CD4-positive, alpha-beta T cell treated with Interleukin-17A for 1 hour (primary cell): ENCODE measurements around the gene CAMTA1.

ENCODE experiments used
- DNase-seq: peaks from one replicate; pipeline ENCODE4 v3.0.0-alpha.2; 2020

CAMTA1 gene

DNA sequence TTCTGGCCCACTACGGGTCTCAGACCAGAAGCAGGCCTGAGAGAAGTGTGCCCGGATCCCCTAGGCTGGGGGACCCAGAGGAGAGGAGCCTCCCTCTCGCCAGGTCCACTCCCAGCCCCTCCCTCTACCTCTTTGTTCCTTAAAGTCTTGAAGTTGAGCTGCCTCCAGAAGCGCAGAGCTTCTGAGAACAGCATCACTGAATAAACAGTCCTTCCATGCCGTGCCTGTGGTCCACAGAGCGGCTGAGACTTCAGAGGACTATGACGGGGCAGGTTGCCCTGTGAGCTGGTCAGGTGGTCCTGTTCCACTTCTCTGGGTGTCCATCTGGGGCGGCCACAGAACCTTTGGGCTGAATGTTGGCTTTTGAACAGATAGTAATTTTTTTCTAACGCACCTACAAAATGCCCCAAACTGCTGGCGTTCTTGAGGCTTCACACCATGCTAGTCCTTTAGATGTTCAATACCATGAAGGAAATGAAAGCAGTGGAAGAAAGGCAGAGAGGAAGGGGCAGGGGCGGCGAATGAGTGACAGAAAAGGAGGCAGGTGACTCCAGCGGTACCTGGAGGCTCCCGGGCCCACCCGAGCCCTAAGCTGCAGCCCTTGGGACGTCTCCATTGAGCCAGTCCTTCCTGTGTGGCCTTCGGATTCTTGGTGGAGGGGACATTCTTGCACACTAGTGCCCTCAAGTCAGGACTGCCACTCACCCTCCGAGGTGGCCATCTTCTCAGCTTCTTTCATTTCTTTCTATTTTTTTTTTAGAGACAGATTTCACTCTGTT lies 746.5 kb downstream of the CAMTA1 start:
- no peak for DNase-seq

DNA sequence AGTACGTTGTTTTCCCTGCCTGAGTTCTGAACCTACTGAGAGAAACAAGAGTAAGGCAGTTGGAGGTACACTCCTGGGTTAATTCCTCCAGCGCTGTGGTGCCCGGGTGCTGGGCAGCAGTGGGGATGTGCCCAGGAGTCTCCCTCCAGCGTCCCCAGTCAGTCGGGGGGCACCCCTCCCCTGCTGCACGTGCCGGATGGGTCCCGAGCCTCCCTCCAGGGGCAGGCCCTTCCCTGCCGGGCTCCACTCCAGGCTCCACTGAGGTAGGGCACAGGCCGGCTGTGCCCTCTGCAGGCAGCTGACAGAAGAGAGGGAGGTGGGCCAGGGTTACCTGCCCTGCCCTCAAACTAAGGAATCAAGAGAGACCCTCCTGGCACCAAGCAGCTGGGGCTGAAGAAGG lies 747.8 kb downstream of the CAMTA1 start:
- no peak for DNase-seq

DNA sequence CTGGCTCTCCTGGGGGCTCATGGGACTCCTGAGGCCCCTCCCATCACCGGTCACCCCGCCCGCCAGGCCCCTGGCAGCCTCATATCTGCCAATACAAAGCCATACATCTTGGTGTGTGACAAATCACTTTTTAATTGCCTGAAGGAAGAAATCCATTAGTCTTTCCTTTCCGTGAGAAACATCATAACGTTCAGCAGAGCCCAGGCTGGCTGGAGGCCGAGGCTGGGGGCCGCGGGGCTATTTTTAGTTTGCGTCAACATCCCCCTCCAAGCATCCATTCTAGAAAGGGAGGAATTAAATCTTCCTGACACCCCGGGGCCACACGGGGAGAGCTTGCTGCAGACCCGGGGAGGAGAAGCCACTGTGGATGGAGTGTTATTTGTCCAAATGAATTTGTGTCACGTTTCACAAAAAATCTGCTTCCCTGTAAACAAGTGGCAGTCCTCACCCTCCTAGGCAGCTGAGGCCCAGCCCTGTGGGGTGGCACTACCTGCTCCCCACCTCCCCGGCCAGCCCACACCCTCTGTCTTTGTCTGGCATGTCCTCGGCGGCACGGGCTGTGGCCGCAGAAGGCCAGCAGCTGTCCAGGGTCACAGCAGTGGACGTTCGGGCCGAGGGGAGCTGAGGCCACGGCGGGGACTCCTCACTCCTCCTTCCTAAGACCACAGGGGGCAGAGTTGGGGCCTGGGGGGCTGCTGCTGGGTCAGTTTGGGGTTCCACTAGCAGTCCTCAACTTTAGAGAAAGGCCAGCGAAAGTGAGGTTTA lies 749.0 kb downstream of the CAMTA1 start:
- no peak for DNase-seq

DNA sequence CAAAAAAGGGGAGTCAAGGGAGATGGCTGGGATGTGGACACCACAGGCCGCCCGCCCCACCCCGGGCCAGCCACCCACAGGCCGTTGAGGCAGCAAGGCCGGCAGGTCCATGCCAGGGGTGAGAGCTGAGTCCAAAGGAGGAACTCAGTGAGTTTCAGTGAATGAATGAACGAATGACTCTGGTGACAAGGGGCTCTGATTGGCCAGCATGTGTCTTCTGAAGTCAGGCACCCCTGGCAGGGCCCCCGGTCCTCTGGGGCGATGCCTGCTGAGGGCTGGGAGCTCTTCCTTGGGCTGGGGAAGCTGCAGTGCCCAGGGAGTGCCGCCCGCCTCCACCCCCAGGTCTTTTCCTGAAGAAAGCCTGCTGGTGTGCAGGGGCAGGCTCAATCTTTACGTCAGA lies 749.8 kb downstream of the CAMTA1 start:
- DNase-seq, result no peak

DNA sequence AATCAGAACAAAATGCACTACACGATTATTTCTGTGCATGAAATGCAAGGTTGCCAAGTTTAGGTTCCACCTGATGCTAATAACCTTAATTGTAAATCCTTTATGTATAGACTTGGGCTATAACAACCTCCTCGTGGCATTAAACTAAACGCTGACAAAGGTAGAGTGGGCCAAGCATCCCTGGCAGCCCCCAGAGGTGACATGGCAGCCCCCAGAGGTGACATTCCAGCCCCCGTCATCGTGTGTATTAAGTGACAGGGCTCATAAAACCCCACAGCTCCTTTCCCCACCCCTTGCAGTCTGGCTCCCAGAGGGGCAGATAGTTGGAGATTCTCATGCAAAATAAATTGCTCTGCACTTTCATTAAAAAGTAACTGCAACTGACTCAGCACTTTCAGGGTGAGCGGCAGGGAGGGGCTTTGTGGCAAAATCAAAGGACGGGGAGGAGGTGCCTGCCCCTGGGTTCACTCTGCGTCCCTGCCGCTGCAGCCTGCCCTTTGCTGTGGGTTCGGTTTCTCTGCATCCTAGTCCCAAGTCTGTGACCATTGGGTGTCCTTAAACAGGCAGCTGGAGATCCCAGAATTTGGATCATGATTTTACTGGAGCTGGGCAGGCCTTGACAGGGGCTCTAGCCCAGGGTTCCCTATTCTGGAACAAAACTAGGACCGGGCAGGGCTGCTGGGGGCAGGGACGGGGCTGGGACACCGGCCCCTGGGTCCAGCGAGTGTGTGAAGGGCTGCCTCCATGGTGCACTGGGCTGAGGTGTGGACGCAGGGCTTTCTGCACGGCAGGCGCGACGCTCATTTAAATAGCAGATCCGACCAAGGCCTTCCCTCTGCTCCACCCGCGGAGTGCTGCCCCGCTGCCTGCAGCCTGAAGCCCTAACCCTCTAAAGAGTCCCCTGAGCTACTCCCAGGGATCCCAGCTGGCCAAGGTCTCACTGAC lies 751.0 kb downstream of the CAMTA1 start:
- DNase-seq, result no peak

DNA sequence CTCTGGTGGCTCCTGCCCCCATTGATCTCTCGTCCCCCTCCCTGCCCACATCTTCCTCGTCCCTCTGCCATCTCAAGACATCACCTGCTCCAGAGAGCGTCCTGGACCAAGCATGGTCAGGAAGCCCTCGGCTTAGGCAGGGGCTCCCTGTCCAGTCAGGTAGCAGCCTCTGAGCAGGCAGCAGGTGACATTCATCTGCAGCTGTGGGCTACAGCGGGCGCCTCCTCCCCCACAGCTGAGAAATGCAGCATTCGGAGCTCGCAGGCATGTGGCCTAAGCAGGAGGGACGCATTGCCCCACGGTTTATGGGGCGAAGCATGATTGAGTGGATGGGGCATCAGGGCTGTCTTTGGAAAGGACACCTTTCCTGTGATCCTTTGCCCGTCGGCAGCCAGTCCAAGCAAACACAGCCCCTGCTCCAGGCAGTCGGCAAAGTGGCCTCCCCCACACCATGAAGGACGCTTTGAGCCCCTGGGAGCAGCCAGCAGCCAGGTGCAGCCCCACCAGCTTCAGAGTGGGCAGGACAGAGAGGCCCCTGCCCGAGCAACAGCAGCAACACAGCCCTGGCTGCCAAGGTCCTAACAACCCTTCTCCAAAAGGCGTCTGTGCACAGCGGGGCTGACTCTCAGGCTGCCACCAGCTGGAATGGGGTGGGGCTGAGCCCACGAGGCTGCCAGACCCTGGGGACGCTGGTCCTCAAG lies 751.8 kb downstream of the CAMTA1 start:
- no peak for DNase-seq

DNA sequence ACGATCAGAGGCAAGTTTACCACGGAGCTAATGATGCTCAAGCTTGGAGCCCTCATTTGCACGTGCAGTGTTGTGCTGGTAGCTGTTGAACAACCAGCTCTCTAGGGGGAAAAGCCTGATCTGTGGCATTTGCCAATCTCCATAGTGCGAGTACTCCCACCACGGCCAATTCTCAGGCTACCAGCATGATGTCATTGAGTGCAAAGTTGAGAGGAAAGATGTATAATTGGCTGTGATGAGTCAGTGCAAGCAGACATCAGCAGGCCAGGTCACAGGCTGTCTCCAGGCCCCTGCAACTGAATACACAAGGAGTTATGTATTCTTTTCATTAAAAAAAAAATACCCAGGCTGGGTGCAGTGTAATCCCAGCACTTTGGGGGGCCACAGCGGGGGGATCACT lies 752.8 kb downstream of the CAMTA1 start:
- DNase-seq, result no peak

DNA sequence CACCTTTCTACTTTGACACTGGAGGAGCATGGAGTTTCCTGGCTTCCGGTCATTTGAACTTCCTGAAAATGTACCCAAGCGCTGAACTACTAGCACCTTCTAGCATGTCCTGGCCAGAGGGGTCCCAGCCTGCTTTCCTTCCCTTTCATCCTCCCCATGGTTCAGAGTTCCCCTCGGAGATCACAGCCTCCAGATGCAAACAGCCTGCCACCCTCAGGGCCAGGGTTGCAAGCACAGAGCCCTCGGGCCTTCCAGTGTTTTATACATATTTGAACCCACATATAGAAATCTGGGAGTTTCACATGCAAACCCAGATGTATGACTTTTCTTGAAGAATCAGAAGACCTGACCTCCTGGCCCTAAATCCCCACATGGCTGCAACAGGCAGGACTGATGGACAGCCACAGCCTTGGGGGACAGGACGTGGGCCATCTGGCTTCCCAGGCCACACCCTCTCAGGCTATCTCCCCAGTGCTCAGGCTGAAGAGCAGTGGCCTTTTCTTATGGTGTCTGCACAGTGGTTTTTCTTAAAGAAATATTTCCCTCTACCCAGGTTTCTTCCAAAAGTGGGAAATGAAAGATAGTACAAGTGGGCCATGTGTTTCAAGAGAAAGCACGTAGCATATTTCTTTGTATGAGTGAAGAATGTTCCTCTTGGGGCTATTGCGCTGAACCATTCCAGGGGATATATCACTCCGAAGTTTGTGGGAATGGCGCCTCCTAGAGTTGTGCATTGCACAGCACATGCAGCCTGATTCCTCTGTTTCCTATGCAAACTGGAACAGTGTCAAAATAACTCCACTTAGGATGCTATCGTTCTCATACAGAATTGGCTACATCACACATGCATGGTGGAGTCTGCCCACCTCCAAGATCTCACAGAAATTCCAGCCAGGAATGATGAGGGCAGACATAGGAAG lies 753.9 kb downstream of the CAMTA1 start:
- DNase-seq, result no peak

DNA sequence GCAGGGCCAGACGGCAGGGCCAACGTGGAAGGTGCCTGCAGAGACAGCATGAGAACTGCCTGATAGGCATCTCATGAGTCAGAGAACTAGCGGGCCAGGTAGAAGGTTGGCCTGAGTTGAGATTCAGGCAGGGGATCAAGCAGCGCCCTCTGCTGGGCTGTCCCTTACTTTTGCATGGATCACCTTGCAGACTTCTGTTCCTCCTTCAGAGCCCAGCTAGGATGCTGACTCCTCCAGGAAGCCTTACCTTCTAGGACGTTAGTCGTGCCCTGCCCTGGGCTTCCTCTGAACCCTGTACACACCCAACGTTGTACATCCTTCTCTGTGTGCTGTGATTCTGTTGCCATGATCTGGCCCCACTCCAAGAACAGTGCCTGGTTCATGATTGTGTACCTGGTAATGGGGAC lies 754.5 kb downstream of the CAMTA1 start:
- DNase-seq, result no peak

DNA sequence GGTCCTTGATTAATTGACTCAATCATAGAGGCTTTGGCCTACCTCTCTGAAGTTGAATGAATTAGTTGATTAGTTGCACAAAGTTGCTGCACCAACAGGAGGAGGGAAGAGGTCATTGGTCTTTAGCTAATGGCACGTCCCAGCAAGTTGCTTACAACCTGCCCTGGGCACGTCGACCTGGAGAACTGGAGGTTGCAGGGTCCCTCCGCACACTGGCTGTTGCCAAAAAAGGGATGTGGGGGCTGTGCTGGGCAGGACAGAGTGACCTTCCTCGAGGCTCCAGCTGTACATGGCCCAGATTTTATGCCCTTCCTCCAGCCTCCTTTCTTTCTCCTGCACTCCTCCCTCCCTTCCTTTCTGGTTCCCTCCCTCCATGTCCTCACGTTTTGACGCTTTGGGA lies 755.6 kb downstream of the CAMTA1 start:
- no peak for DNase-seq

DNA sequence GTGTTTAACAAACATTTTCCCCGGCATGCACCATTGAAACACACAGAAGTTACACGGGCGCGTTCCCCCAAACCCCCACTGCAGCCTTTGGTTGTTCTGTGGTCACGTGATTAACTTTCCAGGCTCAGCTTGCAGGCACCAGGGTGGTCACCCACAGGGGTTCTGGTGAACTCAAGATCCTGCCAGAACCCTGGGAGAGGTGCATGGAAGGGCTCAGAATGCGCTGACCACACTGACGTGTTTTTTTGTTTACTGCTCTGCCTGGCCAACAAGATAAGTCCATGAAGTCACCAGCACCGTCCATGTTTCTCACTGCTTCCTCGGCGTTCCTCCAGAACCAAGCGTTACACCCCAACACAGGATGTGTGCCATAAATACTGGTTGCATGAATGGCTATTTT lies 756.4 kb downstream of the CAMTA1 start:
- no peak for DNase-seq

DNA sequence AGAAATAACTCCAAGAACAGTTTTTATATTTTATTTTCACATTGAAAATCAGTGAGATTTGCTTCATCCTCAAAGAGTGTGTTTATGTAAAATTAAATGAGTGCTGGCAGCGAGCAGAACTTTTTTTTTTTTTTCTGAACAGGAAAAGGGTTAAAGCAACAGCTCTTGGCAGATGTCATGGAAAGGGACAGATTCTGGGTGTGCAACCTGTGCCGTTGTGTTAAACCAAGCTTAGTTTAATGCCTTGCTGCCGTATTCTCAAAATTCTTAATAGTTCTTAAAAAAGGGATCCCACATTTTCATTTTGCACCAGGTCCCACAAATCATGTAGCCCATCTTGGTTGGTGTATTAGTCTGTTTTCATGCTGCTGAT lies 758.5 kb downstream of the CAMTA1 start:
- no peak for DNase-seq

DNA sequence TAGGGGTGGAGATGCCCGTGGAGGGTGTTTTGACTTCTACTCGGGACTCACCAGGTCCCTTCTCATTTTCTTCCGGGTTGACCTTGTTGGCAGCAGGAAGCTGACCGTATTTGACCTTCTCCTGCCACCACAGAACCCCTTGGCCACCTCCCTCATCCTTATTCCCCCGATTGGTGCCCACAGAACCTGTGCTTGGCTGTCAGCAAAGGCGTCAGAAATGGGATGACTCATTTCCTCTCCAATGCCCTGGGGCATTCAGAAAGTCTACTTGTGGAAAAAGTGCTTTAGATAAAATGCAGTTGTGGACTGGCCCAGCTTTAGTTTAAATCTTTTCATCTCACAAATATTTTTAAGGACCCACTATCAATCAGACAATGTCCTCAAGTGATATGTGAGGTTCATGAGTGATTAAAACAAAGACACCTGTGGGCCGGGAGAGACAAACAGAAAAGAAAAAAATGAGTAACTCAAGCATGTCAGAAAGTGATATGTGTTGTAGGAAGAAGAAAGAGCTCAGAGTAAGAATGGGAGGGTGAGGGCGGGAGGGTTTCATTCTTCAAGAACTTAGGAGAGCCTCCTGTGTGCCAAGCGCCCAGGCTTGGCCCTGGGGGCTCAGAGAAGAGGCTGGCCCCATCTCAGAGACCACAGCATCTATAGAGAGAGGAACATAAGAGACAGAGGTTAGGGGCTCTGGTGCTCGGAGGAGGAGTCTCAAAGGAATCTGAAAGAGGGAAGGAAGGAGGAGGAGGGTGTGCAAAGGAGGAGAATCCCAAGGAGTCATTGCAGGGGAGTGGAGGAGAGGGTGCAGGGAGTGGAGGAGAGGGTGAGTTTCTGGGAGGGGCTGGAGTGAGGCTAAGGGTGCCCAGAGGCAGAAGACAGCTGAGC lies 764.3 kb downstream of the CAMTA1 start:
- DNase-seq, result no peak

DNA sequence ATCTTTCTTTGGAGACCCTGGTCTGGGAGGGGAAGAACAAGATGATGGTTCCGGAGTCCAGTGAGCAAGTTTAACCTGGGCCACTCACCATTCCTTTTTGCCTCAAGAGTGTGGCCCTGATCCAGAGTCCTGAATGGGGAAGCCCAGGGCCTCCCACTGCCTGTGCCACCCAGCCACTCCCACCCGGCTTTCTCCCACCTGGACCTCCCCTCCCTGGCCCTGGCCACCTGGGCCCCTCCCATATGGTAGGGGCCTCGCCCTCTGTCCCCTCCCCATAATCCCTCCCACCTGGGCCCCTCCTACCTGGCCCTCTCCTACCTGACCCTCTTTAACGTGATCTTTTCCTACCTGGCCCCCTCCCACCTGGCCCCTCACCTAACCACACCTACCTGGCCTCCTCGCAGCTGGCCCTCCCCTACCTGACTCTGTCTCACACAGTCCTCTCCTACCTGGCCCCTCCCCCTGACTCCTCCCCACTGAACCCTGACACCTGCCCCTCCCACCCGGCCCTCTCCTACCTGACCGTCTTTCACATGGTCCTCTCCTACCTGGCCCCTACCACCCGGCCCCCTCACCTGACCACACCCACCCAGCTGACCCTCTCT lies 765.1 kb downstream of the CAMTA1 start:
- no peak for DNase-seq

DNA sequence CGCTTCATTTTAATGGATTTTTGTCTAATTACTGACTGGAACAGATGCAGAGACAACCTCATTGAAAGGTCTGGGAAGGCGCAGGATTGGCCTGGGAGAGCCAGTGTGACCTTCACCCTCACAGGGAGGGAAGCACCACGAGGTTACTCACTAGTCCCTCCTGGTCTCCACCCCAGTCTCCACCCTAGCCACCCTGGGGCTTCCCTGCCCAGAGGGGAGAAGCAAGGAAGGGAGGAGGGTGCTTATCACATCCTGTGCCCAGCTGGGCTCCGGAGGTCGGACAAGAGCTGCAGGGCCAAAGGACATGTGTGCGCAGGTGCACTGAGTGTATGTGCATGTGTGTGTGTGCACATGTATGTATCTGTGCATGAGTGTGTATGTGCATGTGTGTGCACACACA lies 765.7 kb downstream of the CAMTA1 start:
- no peak for DNase-seq

DNA sequence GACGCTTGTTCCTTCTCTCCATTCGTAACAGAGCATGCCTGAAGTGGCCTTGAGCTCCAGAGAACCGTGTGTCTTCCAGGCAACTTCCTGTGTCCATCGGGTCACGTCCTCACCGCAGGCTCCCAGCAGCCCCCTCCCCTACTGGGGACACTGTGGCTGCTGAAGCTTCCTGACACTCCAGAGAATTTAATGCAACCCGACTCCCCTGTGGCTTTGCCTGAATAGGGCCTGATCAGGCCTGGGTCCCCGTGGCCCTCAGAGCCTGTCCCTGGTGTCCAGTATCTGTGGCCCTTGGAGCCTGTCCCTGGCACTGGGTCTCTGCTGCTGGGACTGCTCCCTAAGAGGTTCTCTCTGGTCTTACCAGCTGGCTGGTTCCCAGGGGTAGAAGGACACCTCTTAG lies 766.2 kb downstream of the CAMTA1 start:
- no peak for DNase-seq

DNA sequence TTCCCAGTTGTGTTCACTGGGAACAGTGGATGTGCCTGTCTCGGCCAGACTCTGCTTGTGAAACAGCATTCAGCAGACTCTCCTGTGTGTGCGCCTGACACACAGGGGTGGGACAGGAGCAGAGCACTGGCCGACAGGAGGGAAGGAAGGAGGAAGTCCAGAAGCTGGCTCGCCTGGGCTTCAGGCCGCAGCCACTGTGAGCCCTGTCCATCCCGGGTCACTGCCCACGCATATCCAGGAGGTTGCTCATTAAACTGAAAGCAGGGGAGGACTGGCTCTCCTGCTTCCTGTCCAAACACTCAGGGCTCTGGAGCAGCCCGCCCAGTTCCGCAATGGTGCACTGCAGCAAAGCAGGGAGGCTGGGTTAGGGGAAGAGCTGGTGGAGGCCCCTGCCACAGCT lies 767.1 kb downstream of the CAMTA1 start:
- DNase-seq, result no peak

DNA sequence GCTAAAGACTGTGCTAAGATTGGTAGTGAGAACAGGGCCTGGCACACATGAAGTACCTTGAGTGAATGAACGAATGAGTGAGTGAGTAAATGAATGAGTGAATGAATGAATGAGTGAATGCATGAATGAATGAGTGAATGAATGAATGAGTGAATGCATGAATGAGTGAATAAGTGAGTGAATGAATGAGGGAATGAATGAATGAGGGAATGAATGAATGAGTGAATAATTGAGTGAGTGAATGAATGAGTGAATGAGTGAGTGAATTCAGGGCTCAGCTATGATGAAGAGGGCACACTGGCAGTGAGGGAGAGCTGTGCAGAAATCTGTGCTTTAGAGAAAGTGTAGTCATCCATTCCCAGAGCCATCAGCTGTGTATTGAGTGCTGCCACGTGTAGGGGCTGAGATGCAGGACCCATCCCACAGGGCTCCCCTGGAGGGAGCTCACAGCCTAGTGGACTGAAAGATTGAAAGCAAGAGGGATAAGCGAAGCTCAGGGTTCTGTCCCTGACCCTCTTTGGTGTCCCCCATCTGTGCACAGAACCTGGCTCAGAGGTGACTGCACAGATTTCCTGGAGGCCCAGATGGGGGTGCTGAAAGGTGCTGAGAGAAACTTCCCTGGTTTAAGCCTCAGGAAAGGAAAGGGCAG lies 767.9 kb downstream of the CAMTA1 start:
- DNase-seq, result no peak

DNA sequence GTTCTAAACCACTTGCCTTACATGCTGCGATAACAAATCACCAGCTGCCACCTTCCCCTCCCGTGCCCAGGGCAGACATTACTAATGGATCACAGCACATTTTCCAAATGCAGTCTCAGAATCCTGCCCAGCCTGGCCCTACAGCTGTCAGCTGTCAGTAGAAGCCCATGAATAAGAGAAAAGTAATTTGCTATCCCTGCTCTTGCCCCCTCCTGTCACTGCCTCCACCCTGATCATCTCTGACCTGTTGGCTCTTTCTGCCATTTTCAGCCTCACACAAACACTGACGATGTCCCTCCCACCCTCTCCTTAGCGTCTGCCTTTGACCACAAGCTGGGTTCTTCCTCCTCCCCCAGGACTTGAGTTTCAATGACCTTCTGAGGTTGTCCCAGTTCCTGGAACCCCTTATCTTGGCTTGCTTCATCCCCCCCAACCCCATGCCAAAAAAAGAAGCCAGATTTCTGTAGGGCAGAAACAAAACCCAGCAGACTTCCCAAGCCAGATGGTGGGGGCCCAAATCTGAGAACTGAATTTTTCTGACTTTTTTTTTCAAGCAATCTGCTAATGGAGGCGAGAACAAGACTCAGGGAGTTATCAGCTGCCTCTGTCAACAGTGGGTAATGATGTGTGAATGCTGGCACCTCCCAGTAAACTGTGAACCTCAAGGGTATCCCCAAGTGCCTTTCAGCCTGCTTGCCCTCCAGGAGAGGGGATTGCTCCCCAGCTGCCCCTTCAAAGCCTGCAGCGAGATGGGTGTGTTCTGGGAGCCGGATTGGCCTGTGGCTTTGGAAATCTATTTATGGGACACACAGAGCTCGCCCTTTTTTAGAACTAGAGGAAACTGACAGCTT lies 769.4 kb downstream of the CAMTA1 start:
- DNase-seq, result no peak
